Amniotic stem cell (primary cell): ENCODE measurements around the gene C19orf44.
"Not testable (repeated sequence)": the region's sequence is repeated elsewhere in the genome, so short reads cannot be mapped to it uniquely, and the experiment has no call there.

Experiments
- DNase-seq: peaks from one replicate; lab custom pipeline; 2025; lab: John Stamatoyannopoulos, UW

Gene C19orf44

GRCh38 chr19:16495982-16496612 lies at the start of gene C19orf44, which contains the start of gene CALR3:
Gene C19orf44, plus strand, starts transcription at chr19:16496394. Its CDS starts 4,399 bp downstream, at chr19:16500793.
Gene CALR3, minus strand, starts transcription at chr19:16496167. Its CDS starts 38 bp downstream, at chr19:16496129.
- peak; percentile 96 for DNase-seq

GRCh38 chr19:16446724-16447368 lies 49.3 kb upstream of the C19orf44 start:
- peak; percentile 65 for DNase-seq

GRCh38 chr19:16448872-16449271 lies 47.3 kb upstream of the C19orf44 start:
- not testable (repeated sequence) for DNase-seq

- no peak for DNase-seq
These were observed 46.7 kb upstream of the C19orf44 start for GRCh38 chr19:16449330-16449961.

GRCh38 chr19:16452325-16452724 lies 43.9 kb upstream of the C19orf44 start:
- DNase-seq: no peak

- DNase-seq: no peak
These were observed 41.8 kb upstream of the C19orf44 start for GRCh38 chr19:16454351-16454918.

GRCh38 chr19:16455489-16455888 lies 40.7 kb upstream of the C19orf44 start:
- DNase-seq: no peak

GRCh38 chr19:16456652-16457194 lies 39.5 kb upstream of the C19orf44 start:
- no peak for DNase-seq

- no peak for DNase-seq
These were observed 38.8 kb upstream of the C19orf44 start for GRCh38 chr19:16457195-16457953.

GRCh38 chr19:16457954-16458331 lies 38.3 kb upstream of the C19orf44 start:
- DNase-seq: no peak

- no peak for DNase-seq
These were observed 37.5 kb upstream of the C19orf44 start for GRCh38 chr19:16458391-16459341.

GRCh38 chr19:16459680-16460079 lies 36.5 kb upstream of the C19orf44 start:
- no peak for DNase-seq

GRCh38 chr19:16460454-16460853 lies 35.7 kb upstream of the C19orf44 start:
- no peak for DNase-seq

- no peak for DNase-seq
These were observed 34.6 kb upstream of the C19orf44 start for GRCh38 chr19:16461630-16462051.

- DNase-seq: no peak
These were observed 33.4 kb upstream of the C19orf44 start for GRCh38 chr19:16462757-16463250.

GRCh38 chr19:16463341-16463990 lies 32.7 kb upstream of the C19orf44 start:
- DNase-seq: no peak

- DNase-seq: no peak
These were observed 32.1 kb upstream of the C19orf44 start for GRCh38 chr19:16463991-16464575.

GRCh38 chr19:16465239-16465638 lies 31.0 kb upstream of the C19orf44 start:
- no peak for DNase-seq

GRCh38 chr19:16466802-16467427 lies 29.3 kb upstream of the C19orf44 start:
- DNase-seq: not testable (repeated sequence)
